GM12878 (cell line): ENCODE data around the gene ZBTB42.

ENCODE experiments used
- BMI1 ChIP-seq: fragments of 450-650 bp; IDR thresholded peaks from 2 replicates; pipeline ENCODE4 v1.6.1; 2016; ENCODE audit warnings: mild to moderate bottlenecking, moderate library complexity, borderline replicate concordance
- BRCA1 ChIP-seq: IDR thresholded peaks from 2 replicates; pipeline ENCODE4 v1.6.1; 2011; ENCODE audit warnings: low read depth, low read length, improper control_type of control experiment
- EP300 ChIP-seq, 2 experiments: fragments of 150-350 bp in 1 of 2; IDR thresholded peaks; 2 replicates each; pipeline ENCODE4 v1.6.1; 2011 to 2012; ENCODE audit warnings: low read depth in 2 of 2, low read length in 2 of 2, borderline replicate concordance in 1 of 2, improper control_type of control experiment in 1 of 2, inconsistent platforms in 1 of 2; ENCODE audit not compliant: control insufficient read depth in 1 of 2
- EZH2 ChIP-seq: IDR thresholded peaks from 2 replicates; pipeline ENCODE4 v1.6.1; 2012; ENCODE audit warnings: low read depth, mild to moderate bottlenecking, control low read depth, inconsistent platforms, low read length, borderline replicate concordance; ENCODE audit not compliant: control insufficient read depth
- MYC ChIP-seq: IDR thresholded peaks from 2 replicates; pipeline ENCODE4 v1.6.1; 2011; ENCODE audit warnings: mild to moderate bottlenecking, low read length, moderate library complexity, inconsistent platforms; ENCODE audit not compliant: insufficient read depth, insufficient replicate concordance, insufficient read length, severe bottlenecking
- SREBF2 ChIP-seq: IDR thresholded peaks from 2 replicates; pipeline ENCODE4 v1.6.1; 2012; ENCODE audit warnings: mild to moderate bottlenecking, low read length
- TF ChIP-seq, protein P1 (sequence below), 3 experiments: IDR thresholded peaks in 2 of 3; conservative IDR thresholded peaks in 1 of 3; 2 replicates each; pipeline ENCODE4 v1.5.1; 2011; ENCODE audit warnings: low read depth in 3 of 3, low read length in 3 of 3, mild to moderate bottlenecking in 3 of 3, control low read depth in 2 of 3, moderate library complexity in 2 of 3, inconsistent platforms in 1 of 3, mixed read lengths in 1 of 3; ENCODE audit not compliant: control insufficient read depth in 2 of 3, insufficient read depth in 1 of 3; ENCODE audit errors: extremely low read depth in 1 of 3
- TF ChIP-seq, protein P2 (sequence below): IDR thresholded peaks from 2 replicates; pipeline ENCODE4 v1.6.1; 2011; ENCODE audit warnings: low read depth, low read length, improper control_type of control experiment, borderline replicate concordance
- TF ChIP-seq, protein P3 (sequence below): IDR thresholded peaks from 2 replicates; pipeline ENCODE4 v1.6.1; 2012; ENCODE audit warnings: improper control_type of control experiment, low read depth, low read length; ENCODE audit not compliant: insufficient replicate concordance

DNA sequence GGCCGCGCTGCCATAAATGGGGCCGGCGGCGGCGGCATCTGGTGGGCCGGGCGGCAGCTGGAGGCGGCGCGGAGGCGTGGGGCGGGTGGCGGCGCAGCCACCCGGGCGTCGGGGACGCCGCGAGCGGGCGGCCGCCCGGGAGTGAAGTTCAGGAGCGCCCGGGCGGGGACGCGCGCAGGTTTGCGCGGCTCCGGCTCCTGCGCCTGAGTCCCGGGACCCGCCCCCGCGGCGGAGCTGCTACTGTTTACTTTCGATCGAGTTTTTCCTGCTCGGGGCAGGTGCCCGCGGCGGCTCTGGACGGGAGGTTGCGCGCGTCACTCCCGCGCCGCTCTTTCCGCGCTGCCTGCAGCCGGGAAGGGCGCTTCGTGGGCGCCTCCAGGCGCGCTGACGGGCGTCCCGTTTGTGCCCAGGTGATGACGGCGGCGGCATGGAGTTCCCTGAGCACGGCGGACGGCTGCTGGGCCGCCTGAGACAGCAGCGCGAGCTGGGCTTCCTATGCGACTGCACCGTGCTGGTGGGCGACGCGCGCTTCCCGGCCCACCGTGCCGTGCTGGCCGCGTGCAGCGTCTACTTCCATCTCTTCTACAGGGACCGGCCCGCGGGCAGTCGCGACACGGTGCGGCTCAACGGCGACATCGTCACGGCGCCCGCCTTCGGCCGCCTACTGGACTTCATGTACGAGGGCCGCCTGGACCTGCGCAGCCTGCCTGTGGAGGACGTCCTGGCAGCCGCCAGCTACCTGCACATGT is at the start of gene ZBTB42:
- TF ChIP-seq, protein P1, sequence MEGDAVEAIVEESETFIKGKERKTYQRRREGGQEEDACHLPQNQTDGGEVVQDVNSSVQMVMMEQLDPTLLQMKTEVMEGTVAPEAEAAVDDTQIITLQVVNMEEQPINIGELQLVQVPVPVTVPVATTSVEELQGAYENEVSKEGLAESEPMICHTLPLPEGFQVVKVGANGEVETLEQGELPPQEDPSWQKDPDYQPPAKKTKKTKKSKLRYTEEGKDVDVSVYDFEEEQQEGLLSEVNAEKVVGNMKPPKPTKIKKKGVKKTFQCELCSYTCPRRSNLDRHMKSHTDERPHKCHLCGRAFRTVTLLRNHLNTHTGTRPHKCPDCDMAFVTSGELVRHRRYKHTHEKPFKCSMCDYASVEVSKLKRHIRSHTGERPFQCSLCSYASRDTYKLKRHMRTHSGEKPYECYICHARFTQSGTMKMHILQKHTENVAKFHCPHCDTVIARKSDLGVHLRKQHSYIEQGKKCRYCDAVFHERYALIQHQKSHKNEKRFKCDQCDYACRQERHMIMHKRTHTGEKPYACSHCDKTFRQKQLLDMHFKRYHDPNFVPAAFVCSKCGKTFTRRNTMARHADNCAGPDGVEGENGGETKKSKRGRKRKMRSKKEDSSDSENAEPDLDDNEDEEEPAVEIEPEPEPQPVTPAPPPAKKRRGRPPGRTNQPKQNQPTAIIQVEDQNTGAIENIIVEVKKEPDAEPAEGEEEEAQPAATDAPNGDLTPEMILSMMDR (IDR thresholded peaks at IDR 0.05 in 2 of 3, conservative IDR thresholded peaks at IDR 0.05 in 1 of 3; ENCODE audit: control insufficient read depth in 2 of 3, extremely low read depth in 1 of 3, insufficient read depth in 1 of 3, low read depth in 3 of 3, low read length in 3 of 3) = no peak
- no peak for TF ChIP-seq EZH2
- no peak for TF ChIP-seq BMI1
- TF ChIP-seq SREBF2 = no peak
- no peak for TF ChIP-seq EP300 (IDR thresholded peaks at IDR 0.05; ENCODE audit: borderline replicate concordance in 1 of 2, control insufficient read depth in 1 of 2, low read depth in 2 of 2, low read length in 2 of 2)
- TF ChIP-seq, protein P2, sequence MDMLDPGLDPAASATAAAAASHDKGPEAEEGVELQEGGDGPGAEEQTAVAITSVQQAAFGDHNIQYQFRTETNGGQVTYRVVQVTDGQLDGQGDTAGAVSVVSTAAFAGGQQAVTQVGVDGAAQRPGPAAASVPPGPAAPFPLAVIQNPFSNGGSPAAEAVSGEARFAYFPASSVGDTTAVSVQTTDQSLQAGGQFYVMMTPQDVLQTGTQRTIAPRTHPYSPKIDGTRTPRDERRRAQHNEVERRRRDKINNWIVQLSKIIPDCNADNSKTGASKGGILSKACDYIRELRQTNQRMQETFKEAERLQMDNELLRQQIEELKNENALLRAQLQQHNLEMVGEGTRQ = no peak
- TF ChIP-seq, protein P3, sequence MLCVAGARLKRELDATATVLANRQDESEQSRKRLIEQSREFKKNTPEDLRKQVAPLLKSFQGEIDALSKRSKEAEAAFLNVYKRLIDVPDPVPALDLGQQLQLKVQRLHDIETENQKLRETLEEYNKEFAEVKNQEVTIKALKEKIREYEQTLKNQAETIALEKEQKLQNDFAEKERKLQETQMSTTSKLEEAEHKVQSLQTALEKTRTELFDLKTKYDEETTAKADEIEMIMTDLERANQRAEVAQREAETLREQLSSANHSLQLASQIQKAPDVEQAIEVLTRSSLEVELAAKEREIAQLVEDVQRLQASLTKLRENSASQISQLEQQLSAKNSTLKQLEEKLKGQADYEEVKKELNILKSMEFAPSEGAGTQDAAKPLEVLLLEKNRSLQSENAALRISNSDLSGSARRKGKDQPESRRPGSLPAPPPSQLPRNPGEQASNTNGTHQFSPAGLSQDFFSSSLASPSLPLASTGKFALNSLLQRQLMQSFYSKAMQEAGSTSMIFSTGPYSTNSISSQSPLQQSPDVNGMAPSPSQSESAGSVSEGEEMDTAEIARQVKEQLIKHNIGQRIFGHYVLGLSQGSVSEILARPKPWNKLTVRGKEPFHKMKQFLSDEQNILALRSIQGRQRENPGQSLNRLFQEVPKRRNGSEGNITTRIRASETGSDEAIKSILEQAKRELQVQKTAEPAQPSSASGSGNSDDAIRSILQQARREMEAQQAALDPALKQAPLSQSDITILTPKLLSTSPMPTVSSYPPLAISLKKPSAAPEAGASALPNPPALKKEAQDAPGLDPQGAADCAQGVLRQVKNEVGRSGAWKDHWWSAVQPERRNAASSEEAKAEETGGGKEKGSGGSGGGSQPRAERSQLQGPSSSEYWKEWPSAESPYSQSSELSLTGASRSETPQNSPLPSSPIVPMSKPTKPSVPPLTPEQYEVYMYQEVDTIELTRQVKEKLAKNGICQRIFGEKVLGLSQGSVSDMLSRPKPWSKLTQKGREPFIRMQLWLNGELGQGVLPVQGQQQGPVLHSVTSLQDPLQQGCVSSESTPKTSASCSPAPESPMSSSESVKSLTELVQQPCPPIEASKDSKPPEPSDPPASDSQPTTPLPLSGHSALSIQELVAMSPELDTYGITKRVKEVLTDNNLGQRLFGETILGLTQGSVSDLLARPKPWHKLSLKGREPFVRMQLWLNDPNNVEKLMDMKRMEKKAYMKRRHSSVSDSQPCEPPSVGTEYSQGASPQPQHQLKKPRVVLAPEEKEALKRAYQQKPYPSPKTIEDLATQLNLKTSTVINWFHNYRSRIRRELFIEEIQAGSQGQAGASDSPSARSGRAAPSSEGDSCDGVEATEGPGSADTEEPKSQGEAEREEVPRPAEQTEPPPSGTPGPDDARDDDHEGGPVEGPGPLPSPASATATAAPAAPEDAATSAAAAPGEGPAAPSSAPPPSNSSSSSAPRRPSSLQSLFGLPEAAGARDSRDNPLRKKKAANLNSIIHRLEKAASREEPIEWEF = no peak
- TF ChIP-seq BRCA1 = no peak
- no peak for TF ChIP-seq MYC
